Activated CD4-positive, CD25-positive, alpha-beta regulatory T cell treated with anti-CD3 and anti-CD28 coated beads, Interleukin-2, amount 50 U/mL, for 16 hours (primary cell): ENCODE results near the gene ZGPAT.
"Not testable (repeated sequence)": the region's sequence is repeated elsewhere in the genome, so short reads cannot be mapped to it uniquely, and the experiment has no call there.

Source experiments
- DNase-seq: peaks from one replicate; pipeline ENCODE4 v3.0.0-alpha.2; 2020; ENCODE audit warnings: low read depth, low spot score

ZGPAT gene

GRCh38 chr20:63702751-63703470 lies 4.9 kb upstream of the ZGPAT start:
- no peak for DNase-seq

DNA sequence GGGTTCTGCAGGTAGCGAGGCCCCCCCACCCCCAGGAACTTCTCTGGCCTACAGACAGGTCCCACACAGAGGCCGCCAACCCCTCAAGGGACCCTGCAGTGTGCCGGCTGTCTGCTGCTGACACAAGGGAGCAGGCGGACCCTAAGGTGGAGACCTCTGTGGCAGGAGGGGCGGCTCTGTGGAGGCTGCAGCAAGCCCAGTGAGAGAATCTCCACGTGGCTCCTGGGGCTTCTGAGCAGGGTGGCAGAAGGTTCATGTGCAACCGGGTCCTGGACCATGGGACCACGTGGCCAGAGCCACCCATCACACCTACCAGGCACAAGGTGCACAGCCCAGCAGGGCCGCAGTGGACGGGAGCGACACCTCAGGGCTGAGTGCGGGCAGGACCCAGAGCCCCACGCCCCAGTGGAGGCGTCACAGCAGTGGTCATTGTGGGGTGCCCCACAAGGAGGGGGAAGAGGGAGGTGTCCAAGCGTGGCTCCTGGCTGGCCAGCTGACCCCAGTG lies 4.3 kb upstream of the ZGPAT start:
- no peak for DNase-seq

DNA sequence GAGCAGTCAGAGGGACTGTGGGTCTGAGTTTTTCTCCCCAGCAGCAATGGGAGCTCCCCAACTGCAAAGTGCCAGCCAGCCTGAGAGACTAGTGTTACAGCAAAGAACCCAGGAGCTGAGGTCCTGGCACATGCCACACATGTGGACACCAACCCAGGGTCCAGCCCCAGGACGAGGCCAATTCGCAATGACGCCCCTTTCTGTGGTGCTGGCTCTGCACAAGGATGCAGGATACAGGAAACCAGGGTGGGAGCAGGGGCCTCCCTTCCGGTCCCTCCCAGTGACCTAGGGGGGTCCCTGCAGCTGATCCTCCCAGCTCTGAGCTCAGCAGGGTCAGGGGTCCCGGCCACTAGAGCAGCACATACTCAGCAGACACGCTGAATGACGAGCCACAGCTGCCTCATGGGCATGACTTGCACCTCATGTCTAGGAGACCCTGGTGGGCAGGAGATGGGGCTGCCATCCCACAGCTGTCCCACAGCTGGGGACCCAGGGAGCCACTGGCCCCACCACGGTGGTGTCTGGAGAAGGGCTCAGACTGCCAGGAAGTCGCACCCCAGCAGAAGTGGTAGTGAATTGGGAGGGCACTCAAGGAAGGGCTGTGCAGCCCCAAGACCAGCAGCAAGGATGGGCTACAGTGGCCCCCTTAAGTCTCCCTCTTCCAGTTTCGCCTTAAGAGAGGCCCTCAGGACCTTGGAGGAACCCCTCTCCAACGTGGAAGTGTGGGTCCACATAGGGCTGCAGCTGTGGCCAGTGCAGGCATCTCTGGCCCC lies 3.7 kb upstream of the ZGPAT start:
- DNase-seq, result no peak

- no peak for DNase-seq
Observed at GRCh38 chr20:63704749-63705117, 3.1 kb upstream of the ZGPAT start.

- no peak for DNase-seq
Observed at GRCh38 chr20:63705232-63706026, 2.4 kb upstream of the ZGPAT start.

DNA sequence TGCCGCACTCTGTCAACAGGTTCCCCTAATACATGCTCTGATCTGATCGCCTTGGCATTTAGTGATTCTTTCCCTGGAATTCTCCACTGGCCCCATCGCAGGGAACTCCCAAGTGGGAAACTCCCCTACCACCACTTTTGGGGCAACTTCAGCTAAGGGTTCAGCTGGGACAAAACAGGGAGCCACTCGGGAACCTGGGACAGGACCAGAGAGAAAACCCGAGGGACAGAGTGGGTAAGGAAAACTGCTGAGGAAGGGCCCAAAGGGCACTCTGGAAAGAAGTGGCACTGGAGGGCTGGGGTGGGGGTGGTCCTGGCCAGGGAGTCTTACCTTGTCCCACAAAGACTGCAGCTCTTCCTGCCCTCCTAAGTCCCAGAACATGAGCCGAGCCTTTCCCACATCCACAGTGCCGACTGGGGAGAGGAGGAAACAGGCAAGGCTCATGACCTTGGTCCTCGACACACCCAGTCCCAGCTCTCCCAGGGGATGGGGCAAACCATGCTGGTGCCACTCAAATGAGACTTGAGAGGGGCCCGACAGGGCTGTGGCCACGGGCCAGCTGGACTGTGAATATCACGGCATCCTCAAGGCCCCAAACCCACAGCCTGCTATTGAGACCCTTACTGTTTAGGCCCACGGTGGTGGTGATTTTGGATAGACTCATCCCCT lies 1.7 kb upstream of the ZGPAT start:
- DNase-seq, result no peak

- DNase-seq, result no peak
Observed at GRCh38 chr20:63706852-63707557, 834 bp upstream of the ZGPAT start.

DNA sequence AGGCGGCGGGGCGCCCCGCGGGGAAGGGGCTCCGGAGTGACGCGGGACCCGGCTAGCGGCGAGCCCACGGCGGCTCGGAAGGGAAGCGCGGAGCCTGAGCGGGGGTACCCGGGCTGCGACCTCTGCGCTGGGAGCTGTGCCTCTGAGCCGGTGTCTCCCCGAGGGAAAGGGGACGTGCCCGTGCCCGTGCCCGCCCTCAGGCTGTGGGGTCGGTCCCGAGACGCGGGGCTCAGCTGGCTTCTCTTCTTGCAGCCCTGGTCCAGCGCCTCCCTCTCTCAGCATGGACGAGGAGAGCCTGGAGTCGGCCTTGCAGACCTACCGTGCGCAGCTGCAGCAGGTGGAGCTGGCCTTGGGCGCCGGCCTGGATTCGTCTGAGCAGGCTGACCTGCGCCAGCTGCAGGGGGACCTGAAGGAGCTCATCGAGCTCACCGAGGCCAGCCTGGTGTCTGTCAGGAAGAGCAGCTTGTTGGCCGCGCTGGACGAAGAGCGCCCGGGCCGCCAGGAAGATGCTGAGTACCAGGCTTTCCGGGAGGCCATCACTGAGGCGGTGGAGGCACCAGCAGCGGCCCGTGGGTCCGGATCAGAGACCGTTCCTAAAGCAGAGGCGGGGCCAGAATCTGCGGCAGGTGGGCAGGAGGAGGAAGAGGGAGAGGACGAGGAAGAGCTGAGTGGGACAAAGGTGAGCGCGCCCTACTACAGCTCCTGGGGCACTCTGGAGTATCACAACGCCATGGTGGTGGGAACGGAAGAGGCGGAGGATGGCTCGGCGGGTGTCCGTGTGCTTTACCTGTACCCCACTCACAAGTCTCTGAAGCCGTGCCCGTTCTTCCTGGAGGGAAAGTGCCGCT lies 686 bp downstream of the ZGPAT start:
- DNase-seq, result no peak

GRCh38 chr20:63709149-63709527 lies 1.3 kb downstream of the ZGPAT start:
- no peak for DNase-seq

- DNase-seq, result no peak
Observed at GRCh38 chr20:63711085-63711645, 3.3 kb downstream of the ZGPAT start.

- DNase-seq, result no peak
Observed at GRCh38 chr20:63712191-63712590, 4.4 kb downstream of the ZGPAT start.

GRCh38 chr20:63714858-63715257 lies 7.0 kb downstream of the ZGPAT start:
- no peak for DNase-seq

DNA sequence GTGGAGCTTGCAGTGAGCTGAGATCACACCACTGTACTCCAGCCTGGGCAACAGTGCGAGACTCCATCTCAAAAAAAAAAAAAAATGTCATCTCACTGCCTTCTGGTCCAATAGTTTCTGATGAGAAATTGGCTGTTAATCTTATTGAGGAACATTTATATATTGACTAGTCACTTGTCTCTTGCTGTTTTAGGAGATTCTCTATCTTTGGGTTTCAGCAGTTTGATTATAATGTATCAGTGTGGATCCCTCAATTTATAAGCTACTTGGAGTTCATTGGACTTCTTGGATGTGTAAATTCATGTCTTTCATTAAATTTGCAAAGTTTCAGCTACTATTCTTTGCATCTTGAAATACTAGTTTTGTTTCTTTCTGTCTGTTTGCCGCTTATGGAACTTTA lies 11.2 kb downstream of the ZGPAT start:
- DNase-seq, result no peak

- not testable (repeated sequence) for DNase-seq
Observed at GRCh38 chr20:63722967-63723622, 15.3 kb downstream of the ZGPAT start.

DNA sequence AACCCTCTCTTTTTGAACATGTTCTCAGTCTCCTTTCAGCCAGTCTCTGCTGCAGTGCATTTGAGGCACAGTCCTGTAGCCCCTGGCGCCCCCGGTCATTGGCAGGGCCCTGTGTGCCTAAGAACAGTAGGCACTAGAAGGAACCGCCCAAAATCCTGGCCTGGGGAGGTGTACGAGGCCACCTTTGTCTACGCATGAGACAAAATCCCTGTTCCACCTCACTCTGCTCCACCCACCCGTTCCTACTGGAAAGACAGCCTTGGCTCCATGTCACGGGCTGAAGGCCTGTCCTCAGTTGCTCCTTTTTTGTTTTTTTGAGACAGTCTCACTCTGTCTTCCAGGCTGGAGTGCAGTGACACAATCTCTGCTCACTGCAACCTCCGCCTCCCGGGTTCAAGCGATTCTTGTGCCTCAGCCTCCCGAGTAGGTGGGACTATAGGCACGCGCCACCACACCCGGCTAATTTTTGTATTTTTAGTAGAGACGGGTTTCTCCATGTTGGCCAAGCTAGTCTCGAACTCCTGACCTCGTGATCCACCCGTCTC lies 22.4 kb downstream of the ZGPAT start:
- not testable (repeated sequence) for DNase-seq

GRCh38 chr20:63731410-63731809 lies 23.6 kb downstream of the ZGPAT start:
- DNase-seq, result no peak

- no peak for DNase-seq
Observed at GRCh38 chr20:63732118-63733095, 24.6 kb downstream of the ZGPAT start.

- DNase-seq, result no peak
Observed at GRCh38 chr20:63733117-63733516, 25.3 kb downstream of the ZGPAT start.
